ENCODE data around the gene LAMC3.

LAMC3 gene

GRCh38 chr9:131095666-131096268 is 86.8 kb downstream of the LAMC3 start:
- no peak for TF ChIP-seq ZNF70 (CRISPR knock-in tag; IDR thresholded peaks at IDR 0.05)
- no peak for TF ChIP-seq ZFP30 (CRISPR knock-in tag; IDR thresholded peaks at IDR 0.05)
- TF ChIP-seq GLIS3 (CRISPR knock-in tag; IDR thresholded peaks at IDR 0.05), result no peak
- TF ChIP-seq BACH2 (CRISPR knock-in tag; IDR thresholded peaks at IDR 0.05; ENCODE audit: borderline replicate concordance), result no peak
- no peak for TF ChIP-seq POU6F1 (CRISPR knock-in tag; IDR thresholded peaks at IDR 0.05; ENCODE audit: borderline replicate concordance, low read depth)
- no peak for TF ChIP-seq SNAI2 (CRISPR knock-in tag; IDR thresholded peaks at IDR 0.05)
- no peak for TF ChIP-seq ARNTL (CRISPR knock-in tag; IDR thresholded peaks at IDR 0.05; ENCODE audit: borderline replicate concordance, low read depth)
- no peak for TF ChIP-seq ZNF8 (CRISPR knock-in tag; IDR thresholded peaks at IDR 0.05)
- no peak for TF ChIP-seq ZNF565 (CRISPR knock-in tag; conservative IDR thresholded peaks at IDR 0.05; ENCODE audit: low read depth)
- TF ChIP-seq CREB5 (CRISPR knock-in tag; IDR thresholded peaks at IDR 0.05; ENCODE audit: low read depth), result no peak
- TF ChIP-seq RARB (CRISPR knock-in tag; IDR thresholded peaks at IDR 0.05), result no peak
- TF ChIP-seq ISL1 (CRISPR knock-in tag; IDR thresholded peaks at IDR 0.05), result no peak
- no peak for TF ChIP-seq PPARA (CRISPR knock-in tag; IDR thresholded peaks at IDR 0.05; ENCODE audit: borderline replicate concordance)
- TF ChIP-seq ESRRG (CRISPR knock-in tag; IDR thresholded peaks at IDR 0.05), result no peak
- no peak for TF ChIP-seq CSDC2 (CRISPR knock-in tag; IDR thresholded peaks at IDR 0.05)
- ATAC-seq, result no peak

GRCh38 chr9:131096269-131097125 is 87.5 kb downstream of the LAMC3 start, which contains the start of gene AIF1L:
TSS of gene AIF1L (plus strand) at chr9:131096531. CDS start at chr9:131096630, 99 bp downstream.
- no peak for TF ChIP-seq ZFP3 (CRISPR knock-in tag; IDR thresholded peaks at IDR 0.05)
- no peak for TF ChIP-seq ZC3H10 (CRISPR knock-in tag; IDR thresholded peaks at IDR 0.05)
- TF ChIP-seq ZNF565 (CRISPR knock-in tag; conservative IDR thresholded peaks at IDR 0.05; ENCODE audit: low read depth), result no peak
- TF ChIP-seq ZNF70 (CRISPR knock-in tag; IDR thresholded peaks at IDR 0.05), result no peak
- TF ChIP-seq ZFP30 (CRISPR knock-in tag; IDR thresholded peaks at IDR 0.05), result no peak
- no peak for TF ChIP-seq CSRNP3 (CRISPR knock-in tag; IDR thresholded peaks at IDR 0.05)
- TF ChIP-seq CSDC2 (CRISPR knock-in tag; IDR thresholded peaks at IDR 0.05), result no peak
- TF ChIP-seq PPARA (CRISPR knock-in tag; IDR thresholded peaks at IDR 0.05; ENCODE audit: borderline replicate concordance), result no peak
- no peak for TF ChIP-seq RARB (CRISPR knock-in tag; IDR thresholded peaks at IDR 0.05)
- TF ChIP-seq ESRRG (CRISPR knock-in tag; IDR thresholded peaks at IDR 0.05), result no peak
- no peak for TF ChIP-seq ARNTL (CRISPR knock-in tag; IDR thresholded peaks at IDR 0.05; ENCODE audit: borderline replicate concordance, low read depth)
- TF ChIP-seq CREB5 (CRISPR knock-in tag; IDR thresholded peaks at IDR 0.05; ENCODE audit: low read depth), result no peak
- TF ChIP-seq OSR1 (CRISPR knock-in tag; IDR thresholded peaks at IDR 0.05), result no peak
- TF ChIP-seq PATZ1 (CRISPR knock-in tag; IDR thresholded peaks at IDR 0.05; ENCODE audit: borderline replicate concordance), result no peak
- no peak for TF ChIP-seq GLIS3 (CRISPR knock-in tag; IDR thresholded peaks at IDR 0.05)
- no peak for TF ChIP-seq TCF4 (CRISPR knock-in tag; IDR thresholded peaks at IDR 0.05; ENCODE audit: borderline replicate concordance)
- ATAC-seq, result peak; percentile 56
